ENCODE measurements around the gene PIK3C2G. TPM values are rescaled to one million over a fixed set of nuclear protein-coding genes. Genes with fewer than 3 reads are reported as not detected.

Gene PIK3C2G, protein sequence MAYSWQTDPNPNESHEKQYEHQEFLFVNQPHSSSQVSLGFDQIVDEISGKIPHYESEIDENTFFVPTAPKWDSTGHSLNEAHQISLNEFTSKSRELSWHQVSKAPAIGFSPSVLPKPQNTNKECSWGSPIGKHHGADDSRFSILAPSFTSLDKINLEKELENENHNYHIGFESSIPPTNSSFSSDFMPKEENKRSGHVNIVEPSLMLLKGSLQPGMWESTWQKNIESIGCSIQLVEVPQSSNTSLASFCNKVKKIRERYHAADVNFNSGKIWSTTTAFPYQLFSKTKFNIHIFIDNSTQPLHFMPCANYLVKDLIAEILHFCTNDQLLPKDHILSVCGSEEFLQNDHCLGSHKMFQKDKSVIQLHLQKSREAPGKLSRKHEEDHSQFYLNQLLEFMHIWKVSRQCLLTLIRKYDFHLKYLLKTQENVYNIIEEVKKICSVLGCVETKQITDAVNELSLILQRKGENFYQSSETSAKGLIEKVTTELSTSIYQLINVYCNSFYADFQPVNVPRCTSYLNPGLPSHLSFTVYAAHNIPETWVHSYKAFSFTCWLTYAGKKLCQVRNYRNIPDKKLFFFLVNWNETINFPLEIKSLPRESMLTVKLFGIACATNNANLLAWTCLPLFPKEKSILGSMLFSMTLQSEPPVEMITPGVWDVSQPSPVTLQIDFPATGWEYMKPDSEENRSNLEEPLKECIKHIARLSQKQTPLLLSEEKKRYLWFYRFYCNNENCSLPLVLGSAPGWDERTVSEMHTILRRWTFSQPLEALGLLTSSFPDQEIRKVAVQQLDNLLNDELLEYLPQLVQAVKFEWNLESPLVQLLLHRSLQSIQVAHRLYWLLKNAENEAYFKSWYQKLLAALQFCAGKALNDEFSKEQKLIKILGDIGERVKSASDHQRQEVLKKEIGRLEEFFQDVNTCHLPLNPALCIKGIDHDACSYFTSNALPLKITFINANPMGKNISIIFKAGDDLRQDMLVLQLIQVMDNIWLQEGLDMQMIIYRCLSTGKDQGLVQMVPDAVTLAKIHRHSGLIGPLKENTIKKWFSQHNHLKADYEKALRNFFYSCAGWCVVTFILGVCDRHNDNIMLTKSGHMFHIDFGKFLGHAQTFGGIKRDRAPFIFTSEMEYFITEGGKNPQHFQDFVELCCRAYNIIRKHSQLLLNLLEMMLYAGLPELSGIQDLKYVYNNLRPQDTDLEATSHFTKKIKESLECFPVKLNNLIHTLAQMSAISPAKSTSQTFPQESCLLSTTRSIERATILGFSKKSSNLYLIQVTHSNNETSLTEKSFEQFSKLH (N-terminal part only)
- total RNA-seq (100 to 1,000 TPM in 3 of 5 donors, 10 to 100 TPM in 1, under 1 TPM in 1; 0.29 to 191 (median 128) TPM), polyA plus RNA-seq (10 to 100 TPM in 2 of 3 donors, 1 to 10 TPM in 1; 8.4 to 25.1 (median 14.3) TPM)
- long read RNA-seq, donor 1 = 0 reads
- long read RNA-seq, donor 2 = 0 reads
- long read RNA-seq, donor 3, full-length matches to known transcripts = 1 of 1 reads
- long read RNA-seq, donor 3, partial matches to known transcripts = 0 of 1 reads
- long read RNA-seq, donor 3, other reads (novel, unspliced or antisense) = 0 of 1 reads
- long read RNA-seq, donor 4 = 0 reads
- long read RNA-seq, donor 5 = 0 reads
- long read RNA-seq, donor 6, full-length matches to known transcripts = 1 of 19 reads
- long read RNA-seq, donor 6, partial matches to known transcripts = 11 of 19 reads
- long read RNA-seq, donor 6, other reads (novel, unspliced or antisense) = 7 of 19 reads
- long read RNA-seq, donor 7 = 0 reads
- long read RNA-seq, donor 8 = 0 reads
- long read RNA-seq, donor 9, partial matches to known transcripts = 7 of 7 reads
- long read RNA-seq, donor 9, other reads (novel, unspliced or antisense) = 0 of 7 reads
- long read RNA-seq, donor 10 = 0 reads

DNA sequence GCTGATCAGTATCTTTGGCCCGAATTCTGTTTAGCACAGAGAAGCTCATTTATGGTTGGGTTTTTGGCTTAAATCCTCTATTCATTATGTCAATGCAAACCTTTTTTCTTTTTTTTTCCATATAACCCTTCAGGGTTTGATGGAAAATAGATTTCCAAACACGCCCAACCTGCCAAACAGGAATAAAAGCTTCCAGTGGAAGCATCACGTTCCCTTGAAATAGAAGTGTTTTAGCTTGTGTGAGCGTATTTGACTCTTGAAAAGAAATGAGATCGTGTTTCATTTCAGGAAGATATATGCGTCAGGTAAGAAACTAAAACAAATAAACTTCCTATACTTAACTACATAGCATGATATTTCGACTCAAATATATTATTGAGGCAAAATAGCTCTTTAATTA is at the start of gene PIK3C2G:
TSS of gene PIK3C2G (plus strand) at position 246 of the 400 bp plus-strand sequence. CDS start 20,564 bp downstream, outside the sequence.
- peak; percentile 37 to 73 for DNase-seq
- intact Hi-C loops (cut with DNase I; ENCODE audit: low total_unique reads) = no loop called here
- Histone ChIP-seq H3K27ac (peak within 1 kb of the TSS; percentile 58 to 84 (median 81)), H3K36me3 (no peaks in the 10 kb centered on the region), H3K27me3 (no peaks in the 10 kb centered on the region), H3K4me1 (peaks cover 0 to 5% (median 0%) of the 10 kb centered on the region in 4 donors), H3K4me3 (peak within 1 kb of the TSS; percentile 24 to 44 (median 30)), H3K9me3 (no peaks in the 10 kb centered on the region)
- no peak for TF ChIP-seq EP300 (IDR thresholded peaks at IDR 0.05)
- TF ChIP-seq POLR2A (IDR thresholded peaks at IDR 0.05) = no peak
- TF ChIP-seq, protein P1, sequence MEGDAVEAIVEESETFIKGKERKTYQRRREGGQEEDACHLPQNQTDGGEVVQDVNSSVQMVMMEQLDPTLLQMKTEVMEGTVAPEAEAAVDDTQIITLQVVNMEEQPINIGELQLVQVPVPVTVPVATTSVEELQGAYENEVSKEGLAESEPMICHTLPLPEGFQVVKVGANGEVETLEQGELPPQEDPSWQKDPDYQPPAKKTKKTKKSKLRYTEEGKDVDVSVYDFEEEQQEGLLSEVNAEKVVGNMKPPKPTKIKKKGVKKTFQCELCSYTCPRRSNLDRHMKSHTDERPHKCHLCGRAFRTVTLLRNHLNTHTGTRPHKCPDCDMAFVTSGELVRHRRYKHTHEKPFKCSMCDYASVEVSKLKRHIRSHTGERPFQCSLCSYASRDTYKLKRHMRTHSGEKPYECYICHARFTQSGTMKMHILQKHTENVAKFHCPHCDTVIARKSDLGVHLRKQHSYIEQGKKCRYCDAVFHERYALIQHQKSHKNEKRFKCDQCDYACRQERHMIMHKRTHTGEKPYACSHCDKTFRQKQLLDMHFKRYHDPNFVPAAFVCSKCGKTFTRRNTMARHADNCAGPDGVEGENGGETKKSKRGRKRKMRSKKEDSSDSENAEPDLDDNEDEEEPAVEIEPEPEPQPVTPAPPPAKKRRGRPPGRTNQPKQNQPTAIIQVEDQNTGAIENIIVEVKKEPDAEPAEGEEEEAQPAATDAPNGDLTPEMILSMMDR (IDR thresholded peaks at IDR 0.05) = no peak
- peak in 2 of 3 donors; percentile 39 to 59 for TF ChIP-seq POLR2AphosphoS5 (IDR thresholded peaks at IDR 0.05)
- WGBS, 5 donors = 27 to 65% (median 51%) methylated on average over 7 of the region's 7 CpGs

DNA sequence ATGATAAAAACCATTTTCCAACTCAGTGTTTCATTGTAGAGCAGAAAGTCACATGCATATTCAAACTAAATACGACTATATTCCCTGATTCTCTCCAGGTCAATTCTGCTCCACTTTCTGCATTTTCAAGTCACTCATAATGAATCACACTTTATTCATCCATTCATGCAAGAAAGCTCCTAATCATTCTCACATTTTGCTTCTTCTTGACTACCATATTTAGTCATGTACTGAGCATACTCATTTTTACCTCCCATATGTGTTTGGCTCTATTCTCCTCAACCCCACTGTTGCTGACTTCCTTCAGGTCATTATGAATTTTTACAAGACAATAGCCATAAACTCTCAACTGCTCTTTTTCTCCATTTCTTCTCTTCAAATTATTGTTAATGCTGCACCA is 43.4 kb upstream of the PIK3C2G start:
- Histone ChIP-seq H3K4me3 (no peak overlapping the region), H3K36me3 (no peaks in the 10 kb centered on the region), H3K9me3 (no peaks in the 10 kb centered on the region), H3K27me3 (no peaks in the 10 kb centered on the region), H3K27ac (no peak overlapping the region), H3K4me1 (no peaks in the 10 kb centered on the region)
- 89 to 94% (median 90%) methylated on average over 1 of the region's 1 CpG for WGBS, 5 donors
- intact Hi-C loops (cut with DNase I; ENCODE audit: low total_unique reads) = no loop called here
- TF ChIP-seq POLR2A (IDR thresholded peaks at IDR 0.05) = no peak
- TF ChIP-seq POLR2AphosphoS5 (IDR thresholded peaks at IDR 0.05) = no peak
- TF ChIP-seq, protein P1 (IDR thresholded peaks at IDR 0.05) = no peak
- TF ChIP-seq EP300 (IDR thresholded peaks at IDR 0.05) = no peak
- no peak for DNase-seq

DNA sequence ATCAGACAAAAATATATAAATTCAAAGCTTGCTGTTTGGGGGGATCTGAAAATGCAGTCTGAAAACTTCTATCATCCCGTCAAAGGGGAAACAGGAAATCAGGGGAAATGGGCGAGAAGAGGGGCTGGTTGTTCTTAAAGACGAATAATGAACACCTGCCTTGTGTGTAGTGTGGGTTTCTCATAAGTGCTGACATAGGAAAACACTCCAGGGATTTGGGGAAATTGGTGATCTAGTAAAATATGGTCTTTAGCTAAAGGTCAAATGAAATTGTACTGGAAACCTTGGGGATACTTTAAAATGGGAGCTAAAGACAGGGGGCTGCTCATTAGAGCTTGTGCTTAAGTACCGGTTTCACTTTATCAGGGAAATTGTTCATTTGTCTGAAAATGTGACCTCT is 39.6 kb upstream of the PIK3C2G start:
- no peaks in the 10 kb centered on the region for H3K36me3 ChIP-seq
- intact Hi-C loops (cut with DNase I; ENCODE audit: low total_unique reads) = no loop called here
- TF ChIP-seq POLR2AphosphoS5 (IDR thresholded peaks at IDR 0.05) = no peak
- TF ChIP-seq, protein P1 (IDR thresholded peaks at IDR 0.05) = no peak
- no peak for TF ChIP-seq EP300 (IDR thresholded peaks at IDR 0.05)
- TF ChIP-seq POLR2A (IDR thresholded peaks at IDR 0.05) = no peak
- H3K4me3 ChIP-seq = no peak overlapping the region
- no peak for DNase-seq
- H3K27me3 ChIP-seq = no peaks in the 10 kb centered on the region
- 57 to 63% (median 58%) methylated on average over 4 of the region's 4 CpGs for WGBS, 5 donors
- no peak overlapping the region for H3K27ac ChIP-seq
- no peaks in the 10 kb centered on the region for H3K4me1 ChIP-seq
- H3K9me3 ChIP-seq = no peaks in the 10 kb centered on the region

All from stomach (tissue), 19 donors.